PC-9 (cell line): ENCODE data around the gene ZBED3. TPM values are rescaled to one million over a fixed set of nuclear protein-coding genes. Genes with fewer than 3 reads are reported as not detected.

Experiments
- BruUV-seq: library from RNA; stranded (reverse); fragments of 400-500 nt; replicated peaks from 2 replicates; lab custom pipeline; 2021; lab: Mats Ljungman, UMichigan
- CTCF ChIA-PET: fragments of 300-600 bp; sonication (Branson Sonifier 250); formaldehyde crosslinking; loops from one replicate; lab custom pipeline; 2022; ENCODE audit warnings: antibody characterized with exemption; lab: Charles Lee
- POLR2A ChIA-PET: fragments of 300-600 bp; sonication (Branson Sonifier 250); formaldehyde crosslinking; loops from one replicate; lab custom pipeline; 2022; ENCODE audit warnings: antibody characterized with exemption; ENCODE audit not compliant: unreplicated experiment; lab: Charles Lee
- DNase-seq, 2 experiments: peaks; one replicate each; pipeline versions ENCODE4 v3.0.0 to v3.0.0-alpha.2; 2015 to 2022; ENCODE audit warnings: mixed read lengths in 1 of 2
- H2AFZ ChIP-seq: fragments of 200-600 bp; sonication (generic); 2 replicates; pipeline ENCODE4 v1.8.1; 2017; ENCODE audit warnings: antibody characterized with exemption
- H3F3A ChIP-seq: fragments of 200-600 bp; sonication (generic); 2 replicates; pipeline ENCODE4 v1.8.1; 2017; ENCODE audit warnings: antibody characterized with exemption, mild to moderate bottlenecking, low read depth; ENCODE audit not compliant: insufficient read depth
- H3K27ac ChIP-seq: fragments of 200-600 bp; sonication (generic); 2 replicates; pipeline ENCODE4 v1.6.1; 2016; ENCODE audit warnings: mixed run types
- H3K27me3 ChIP-seq: fragments of 200-600 bp; sonication (generic); 2 replicates; pipeline ENCODE4 v1.6.1; 2016; ENCODE audit warnings: low read depth, mixed run types; ENCODE audit not compliant: insufficient read depth
- H3K36me3 ChIP-seq: fragments of 200-600 bp; sonication (generic); 2 replicates; pipeline ENCODE4 v1.6.1; 2016; ENCODE audit warnings: low read depth, mixed run types
- H3K4me1 ChIP-seq: fragments of 200-600 bp; sonication (generic); replicated peaks from 2 replicates; pipeline ENCODE4 v1.6.1; 2016; ENCODE audit warnings: mixed run types; ENCODE audit not compliant: insufficient read depth
- H3K4me2 ChIP-seq: fragments of 200-600 bp; sonication (generic); 2 replicates; pipeline ENCODE4 v1.6.1; 2017; ENCODE audit warnings: mixed run types
- H3K4me3 ChIP-seq: fragments of 200-600 bp; sonication (generic); 2 replicates; pipeline ENCODE4 v1.6.1; 2016; ENCODE audit warnings: mixed run types
- H3K79me2 ChIP-seq: fragments of 200-600 bp; sonication (generic); 2 replicates; pipeline ENCODE4 v1.6.1; 2017; ENCODE audit warnings: low read depth, mixed run types
- H3K9me2 ChIP-seq: fragments of 200-600 bp; sonication (generic); 2 replicates; pipeline ENCODE4 v1.8.1; 2017; ENCODE audit warnings: mild to moderate bottlenecking; ENCODE audit not compliant: insufficient read depth
- H3K9me3 ChIP-seq: fragments of 200-600 bp; sonication (generic); 2 replicates; pipeline ENCODE4 v1.8.1; 2016; ENCODE audit warnings: low read depth; ENCODE audit not compliant: insufficient read depth
- H4K20me1 ChIP-seq: fragments of 200-600 bp; sonication (generic); 2 replicates; pipeline ENCODE4 v1.8.1; 2017; ENCODE audit not compliant: insufficient read depth
- CTCF ChIP-seq: fragments of 200-600 bp; sonication (generic); conservative IDR thresholded peaks from 2 replicates; pipeline ENCODE4 v1.6.1; 2017; ENCODE audit warnings: mixed run types, antibody characterized with exemption, mild to moderate bottlenecking, moderate library complexity
- EZH2 ChIP-seq: fragments of 200-600 bp; sonication (generic); IDR thresholded peaks from 2 replicates; pipeline ENCODE4 v1.8.0; 2017; ENCODE audit warnings: antibody characterized with exemption, low read depth
- intact Hi-C: fragments of 100-400 bp; cut with micrococcal nuclease; formaldehyde crosslinking; loops from one replicate; pipeline ENCODE4 v1.10.0; 2022; ENCODE audit not compliant: unreplicated experiment
- total RNA-seq: library from RNA; stranded (reverse); gene quantifications from 2 replicates; pipeline ENCODE4 v1.2.3, GENCODE V29; 2021

ZBED3 gene
- total RNA-seq, 1 experiment from 2014 or later = 6.1 TPM

- peaks cover 28% of the 10 kb centered on the region for H3K36me3 ChIP-seq
- TF ChIP-seq EZH2 (no peak), CTCF (no peak)
- H3F3A ChIP-seq = peaks cover 15% of the 10 kb centered on the region; the same call in 1 of the 2 replicates
- H3K9me3 ChIP-seq = peaks cover 3% of the 10 kb centered on the region; the same call in 1 of the 2 replicates
- no peak overlapping the region for H3K27ac ChIP-seq
- H3K79me2 ChIP-seq = peaks cover 21% of the 10 kb centered on the region
- POLR2A ChIA-PET = interaction anchor here (0.9 kb wide), 1 partner anchor 30 kb away, joined by 5 read pairs; no protein-coding TSS in a partner anchor
- no peaks in the 10 kb centered on the region; the same call in 1 of the 2 replicates for H4K20me1 ChIP-seq
- no TSS peak for BruUV-seq
- H3K4me2 ChIP-seq = no peak overlapping the region
- intact Hi-C loops = no loop called here
- no peaks in the 10 kb centered on the region for H3K9me2 ChIP-seq
- no peak overlapping the region for H2AFZ ChIP-seq
- H3K27me3 ChIP-seq = no peaks in the 10 kb centered on the region
- DNase-seq = no peak
- H3K4me3 ChIP-seq = no peak overlapping the region
- H3K4me1 ChIP-seq = peaks cover 15% of the 10 kb centered on the region
- CTCF ChIA-PET = no interaction called here
These were observed 53.7 kb downstream of the ZBED3 start for GRCh38 chr5:77033338-77033737.

- no peaks in the 10 kb centered on the region for H3K9me2 ChIP-seq
- H3F3A ChIP-seq = peaks cover 15% of the 10 kb centered on the region; the same call in 1 of the 2 replicates
- H3K36me3 ChIP-seq = peaks cover 22% of the 10 kb centered on the region
- DNase-seq = no peak
- peaks cover 15% of the 10 kb centered on the region for H3K4me1 ChIP-seq
- POLR2A ChIA-PET = interaction anchor here (0.9 kb wide), 1 partner anchor 30 kb away, joined by 5 read pairs; no protein-coding TSS in a partner anchor
- intact Hi-C loops = no loop called here
- BruUV-seq = no TSS peak
- TF ChIP-seq EZH2 (no peak), CTCF (no peak)
- H3K9me3 ChIP-seq = peaks cover 3% of the 10 kb centered on the region; the same call in 1 of the 2 replicates
- CTCF ChIA-PET = no interaction called here
- H3K4me2 ChIP-seq = no peak overlapping the region
- no peaks in the 10 kb centered on the region for H3K27me3 ChIP-seq
- H4K20me1 ChIP-seq = no peaks in the 10 kb centered on the region; the same call in 1 of the 2 replicates
- no peak overlapping the region for H2AFZ ChIP-seq
- H3K27ac ChIP-seq = no peak overlapping the region
- H3K4me3 ChIP-seq = no peak overlapping the region
- peaks cover 21% of the 10 kb centered on the region for H3K79me2 ChIP-seq
These were observed 54.5 kb downstream of the ZBED3 start for GRCh38 chr5:77032635-77033034.

GRCh38 chr5:77031891-77032290, 55.2 kb downstream of the ZBED3 start:
- intact Hi-C loops = no loop called here
- Histone ChIP-seq H3K36me3 (peaks cover 14% of the 10 kb centered on the region; the same call in 1 of the 2 replicates), H4K20me1 (no peaks in the 10 kb centered on the region), H3K27me3 (no peaks in the 10 kb centered on the region), H3K9me2 (no peaks in the 10 kb centered on the region), H3K4me1 (peaks cover 15% of the 10 kb centered on the region), H3F3A (peaks cover 15% of the 10 kb centered on the region; the same call in 1 of the 2 replicates), H3K4me2 (peak overlapping the region; percentile 99), H3K9me3 (peaks cover 3% of the 10 kb centered on the region; the same call in 1 of the 2 replicates), H2AFZ (no peak overlapping the region), H3K4me3 (peak overlapping the region; percentile 98; the same call in 1 of the 2 replicates), H3K79me2 (peaks cover 21% of the 10 kb centered on the region), H3K27ac (no peak overlapping the region)
- POLR2A ChIA-PET = no interaction called here
- DNase-seq = no peak
- no peak for TF ChIP-seq CTCF
- TF ChIP-seq EZH2 = no peak
- BruUV-seq = no TSS peak
- CTCF ChIA-PET = no interaction called here
